SH-SY5Y (cell line): ENCODE results near the gene GPR152.

Experiments used
- GATA2 ChIP-seq: IDR thresholded peaks from 2 replicates; pipeline ENCODE4 v1.6.1; 2011; ENCODE audit warnings: mild to moderate bottlenecking, low read depth, low read length
- GATA3 ChIP-seq: IDR thresholded peaks from 2 replicates; pipeline ENCODE4 v1.6.1; 2011; ENCODE audit warnings: low read depth, mild to moderate bottlenecking, low read length, moderate library complexity

- no peak for TF ChIP-seq GATA3
- no peak for TF ChIP-seq GATA2
Measured at GRCh38 chr11:67429038-67429668, 23.4 kb downstream of the GPR152 start.
